Measurements from ENCODE around the gene FXR2. TPM values are rescaled to one million over a fixed set of nuclear protein-coding genes. Genes with fewer than 3 reads are reported as not detected.
A peak's percentile ranks its signal among the peaks of the same experiment; 100 is the strongest.

Gene FXR2
- total RNA-seq, 5 donors from 2014 or later (not counting 1 experiment from before 2014, with no cell fraction given): 25.4 to 44.7 (median 40.5) TPM

DNA sequence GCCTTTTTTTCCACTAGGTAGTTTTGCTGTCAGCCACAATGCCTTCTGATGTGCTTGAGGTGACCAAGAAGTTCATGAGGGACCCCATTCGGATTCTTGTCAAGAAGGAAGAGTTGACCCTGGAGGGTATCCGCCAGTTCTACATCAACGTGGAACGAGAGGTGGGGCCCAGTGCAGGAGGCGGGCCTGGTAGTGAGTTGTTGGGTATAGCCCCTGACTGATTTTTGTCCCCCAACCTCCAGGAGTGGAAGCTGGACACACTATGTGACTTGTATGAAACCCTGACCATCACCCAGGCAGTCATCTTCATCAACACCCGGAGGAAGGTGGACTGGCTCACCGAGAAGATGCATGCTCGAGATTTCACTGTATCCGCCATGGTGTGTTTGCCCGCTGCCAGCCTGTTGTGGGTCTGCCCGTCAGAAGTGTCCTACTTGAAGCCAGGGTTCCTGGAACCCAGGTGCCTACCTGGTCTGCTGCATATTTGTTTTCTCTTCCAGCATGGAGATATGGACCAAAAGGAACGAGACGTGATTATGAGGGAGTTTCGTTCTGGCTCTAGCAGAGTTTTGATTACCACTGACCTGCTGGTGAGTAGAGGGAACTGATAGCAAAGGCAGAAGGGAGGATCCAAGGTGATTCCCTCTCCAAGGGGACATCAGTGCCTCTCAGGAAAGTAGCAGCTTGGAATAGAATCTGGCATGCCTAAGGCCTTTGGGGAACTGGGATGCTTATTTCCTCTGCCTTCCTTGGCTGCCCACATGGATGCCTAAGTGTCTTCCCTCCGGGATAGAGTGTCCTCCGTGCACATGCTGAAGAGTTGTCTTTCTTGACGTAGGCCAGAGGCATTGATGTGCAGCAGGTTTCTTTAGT is 37.1 kb downstream of the FXR2 start:
- peaks cover 71 to 81% (median 81%) of the 10 kb centered on the region in 3 donors for H3K4me1 Mint-ChIP-seq
- Histone ChIP-seq H3K4me1 (ENCODE audit: control insufficient read depth in 1 of 2, extremely low read depth in 1 of 2, insufficient read depth in 2 of 2, low read length in 2 of 2) (peaks cover 28 to 65% of the 10 kb centered on the region in 2 experiments), H3K9me3 (no peaks in the 10 kb centered on the region), H3K27me3 (replicated peaks in 1 of 2; ENCODE audit: control insufficient read depth in 2 of 2, extremely low read depth in 1 of 2, insufficient read depth in 2 of 2, low read length in 1 of 2) (no peaks in the 10 kb centered on the region), H3K4me3 (ENCODE audit: control insufficient read depth in 1 of 2, extremely low read depth in 1 of 2, low read length in 1 of 2) (no peak overlapping the region), H3K36me3 (ENCODE audit: control insufficient read depth in 2 of 2, extremely low read depth in 1 of 2, insufficient read depth in 1 of 2, low read length in 1 of 2) (peaks cover 13 to 51% of the 10 kb centered on the region in 2 donors), H3K27ac (ENCODE audit: low read length) (no peak overlapping the region)
- DNase-seq (no peak), ATAC-seq (replicated peaks in 1 of 4) (no peak)
- peak overlapping the region; percentile 31 to 37 (median 32) for H3K4me3 Mint-ChIP-seq
- ChIA-PET POLR2A (interaction anchor here in 1 of 2 donors (0.6 kb wide), 1 partner anchor 143 kb away, joined by 9 read pairs; no protein-coding TSS in a partner anchor), CTCF (no interaction called here)
- peaks cover 52% of the 10 kb centered on the region for H3K36me3 Mint-ChIP-seq
- no peaks in the 10 kb centered on the region for H3K9me3 Mint-ChIP-seq
- H3K27me3 Mint-ChIP-seq: no peaks in the 10 kb centered on the region
- peak overlapping the region in 1 of 2 donors; percentile 49 for H3K27ac Mint-ChIP-seq
- WGBS (ENCODE audit: insufficient coverage): 89% methylated on average over 7 of the region's 17 CpGs

DNA sequence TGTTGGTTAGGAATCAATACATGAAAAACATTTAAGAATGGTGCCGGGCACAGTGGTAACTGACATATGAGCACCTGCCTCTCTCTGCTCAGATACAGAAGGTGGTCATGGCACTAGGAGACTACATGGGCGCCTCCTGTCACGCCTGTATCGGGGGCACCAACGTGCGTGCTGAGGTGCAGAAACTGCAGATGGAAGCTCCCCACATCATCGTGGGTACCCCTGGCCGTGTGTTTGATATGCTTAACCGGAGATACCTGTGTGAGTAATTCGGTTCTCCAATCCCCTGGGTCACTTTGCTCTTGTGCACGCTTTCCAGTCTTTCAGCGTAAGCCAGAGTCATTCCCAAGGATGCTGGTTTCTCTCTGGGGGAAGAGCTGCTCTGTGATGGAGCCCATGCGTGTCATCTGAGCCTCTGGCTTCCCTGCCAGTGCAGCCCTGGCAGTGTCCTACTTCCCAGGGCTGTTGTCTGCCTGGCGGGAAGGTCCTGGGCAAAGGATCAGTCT is 38.2 kb downstream of the FXR2 start:
- Histone ChIP-seq H3K27me3 (replicated peaks in 1 of 2; ENCODE audit: control insufficient read depth in 2 of 2, extremely low read depth in 1 of 2, insufficient read depth in 2 of 2, low read length in 1 of 2) (no peaks in the 10 kb centered on the region), H3K27ac (ENCODE audit: low read length) (no peak overlapping the region), H3K4me3 (ENCODE audit: control insufficient read depth in 1 of 2, extremely low read depth in 1 of 2, low read length in 1 of 2) (no peak overlapping the region), H3K4me1 (ENCODE audit: control insufficient read depth in 1 of 2, extremely low read depth in 1 of 2, insufficient read depth in 2 of 2, low read length in 2 of 2) (peaks cover 24 to 66% of the 10 kb centered on the region in 2 experiments), H3K36me3 (ENCODE audit: control insufficient read depth in 2 of 2, extremely low read depth in 1 of 2, insufficient read depth in 1 of 2, low read length in 1 of 2) (peaks cover 13 to 52% of the 10 kb centered on the region in 2 donors), H3K9me3 (no peaks in the 10 kb centered on the region)
- ChIA-PET POLR2A (no interaction called here), CTCF (interaction anchor here in 1 of 2 donors (0.6 kb wide), 1 partner anchor 11 kb away, joined by 3 read pairs; no protein-coding TSS in a partner anchor)
- H3K9me3 Mint-ChIP-seq: no peaks in the 10 kb centered on the region
- DNase-seq (no peak), ATAC-seq (replicated peaks in 1 of 4) (no peak)
- peak overlapping the region in 1 of 3 donors; percentile 32 for H3K4me3 Mint-ChIP-seq
- WGBS (ENCODE audit: insufficient coverage): 87% methylated on average over 13 of the region's 14 CpGs
- no peaks in the 10 kb centered on the region for H3K27me3 Mint-ChIP-seq
- no peak overlapping the region for H3K27ac Mint-ChIP-seq
- peaks cover 72 to 81% (median 80%) of the 10 kb centered on the region in 3 donors for H3K4me1 Mint-ChIP-seq
- peaks cover 52% of the 10 kb centered on the region for H3K36me3 Mint-ChIP-seq

DNA sequence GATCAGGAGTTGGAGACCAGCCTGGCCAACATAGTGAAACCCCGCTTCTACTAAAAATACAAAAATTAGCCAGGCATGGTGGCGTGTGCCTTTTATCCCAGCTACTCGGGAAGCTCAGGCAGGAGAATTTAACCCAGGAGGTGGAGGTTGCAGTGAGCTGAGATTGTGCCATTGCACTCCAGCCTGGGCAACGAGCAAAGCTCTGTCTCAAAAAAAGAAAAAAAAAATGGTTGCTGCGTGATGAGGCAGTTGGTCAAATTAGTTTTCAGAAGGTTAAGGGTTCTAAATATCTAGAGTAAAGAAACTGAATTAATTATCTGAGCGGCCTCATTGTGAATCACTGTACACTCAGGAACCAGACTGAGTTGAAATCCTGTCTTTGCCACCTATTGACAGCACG is 38.7 kb downstream of the FXR2 start:
- H3K9me3 ChIP-seq: no peaks in the 10 kb centered on the region
- H3K4me1 ChIP-seq (ENCODE audit: control insufficient read depth in 1 of 2, extremely low read depth in 1 of 2, insufficient read depth in 2 of 2, low read length in 2 of 2): peaks cover 24 to 65% of the 10 kb centered on the region in 2 experiments
- Mint-ChIP-seq H3K4me3 (peak overlapping the region in 2 of 3 donors; percentile 25 to 95), H3K36me3 (peaks cover 54% of the 10 kb centered on the region), H3K9me3 (no peaks in the 10 kb centered on the region), H3K27ac (peak overlapping the region; percentile 23 to 55), H3K27me3 (no peaks in the 10 kb centered on the region), H3K4me1 (peaks cover 74 to 78% (median 78%) of the 10 kb centered on the region in 3 donors)
- ATAC-seq (replicated peaks in 1 of 4) (no peak), DNase-seq (no peak)
- ChIA-PET CTCF (interaction anchor here in 1 of 2 donors (1.3 kb wide), 1 partner anchor 63 kb away, joined by 3 read pairs; no protein-coding TSS in a partner anchor), POLR2A (interaction anchor here (0.7 to 2.9 kb wide), 3 partner anchors 8 to 172 kb away, joined by 3 to 10 read pairs (median 4); partner anchors contain the start of genes MPDU1 (in 1 of the 2) and TMEM256 (in 1 of the 2))
- H3K27me3 ChIP-seq (replicated peaks in 1 of 2; ENCODE audit: control insufficient read depth in 2 of 2, extremely low read depth in 1 of 2, insufficient read depth in 2 of 2, low read length in 1 of 2): no peaks in the 10 kb centered on the region
- H3K4me3 ChIP-seq (ENCODE audit: control insufficient read depth in 1 of 2, extremely low read depth in 1 of 2, low read length in 1 of 2): no peak overlapping the region
- H3K36me3 ChIP-seq (ENCODE audit: control insufficient read depth in 2 of 2, extremely low read depth in 1 of 2, insufficient read depth in 1 of 2, low read length in 1 of 2): peaks cover 13 to 56% of the 10 kb centered on the region in 2 donors
- 76% methylated on average over 5 of the region's 7 CpGs for WGBS (ENCODE audit: insufficient coverage)
- H3K27ac ChIP-seq (ENCODE audit: low read length): peak overlapping the region; percentile 93

DNA sequence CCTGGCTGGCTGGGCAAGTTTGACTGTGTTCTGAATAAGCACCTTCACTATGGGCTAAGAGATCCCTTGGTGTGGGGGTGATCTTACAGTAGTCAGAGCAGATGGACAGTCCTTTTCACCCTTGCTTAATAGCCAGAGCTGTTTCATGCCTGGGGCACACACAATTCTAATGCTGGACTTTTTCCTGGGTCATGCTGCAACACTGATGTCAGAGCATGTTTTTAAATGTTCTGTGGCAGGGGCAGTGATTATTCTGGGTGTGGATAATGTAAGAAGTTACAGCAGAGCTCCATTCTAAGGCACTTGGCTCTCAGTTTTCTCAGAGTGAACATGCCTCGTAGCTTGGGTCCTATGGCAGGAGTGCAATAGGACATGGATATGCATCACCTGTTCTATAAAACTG is 39.2 kb downstream of the FXR2 start:
- Mint-ChIP-seq H3K27ac (peak overlapping the region; percentile 55 to 59), H3K4me3 (peak overlapping the region; percentile 95 to 98 (median 96)), H3K36me3 (peaks cover 57% of the 10 kb centered on the region), H3K4me1 (peaks cover 73 to 74% (median 74%) of the 10 kb centered on the region in 3 donors), H3K27me3 (no peaks in the 10 kb centered on the region), H3K9me3 (no peaks in the 10 kb centered on the region)
- ATAC-seq (replicated peaks in 1 of 4) (no peak), DNase-seq (no peak)
- ChIA-PET POLR2A (interaction anchor here (0.7 to 2.9 kb wide), 3 partner anchors 8 to 172 kb away, joined by 3 to 10 read pairs (median 4); partner anchors contain the start of genes MPDU1 (in 1 of the 2) and TMEM256 (in 1 of the 2)), CTCF (interaction anchor here in 1 of 2 donors (1.3 kb wide), 1 partner anchor 63 kb away, joined by 3 read pairs; no protein-coding TSS in a partner anchor)
- Histone ChIP-seq H3K9me3 (no peaks in the 10 kb centered on the region), H3K27ac (ENCODE audit: low read length) (peak overlapping the region; percentile 93), H3K36me3 (ENCODE audit: control insufficient read depth in 2 of 2, extremely low read depth in 1 of 2, insufficient read depth in 1 of 2, low read length in 1 of 2) (peaks cover 13 to 61% of the 10 kb centered on the region in 2 donors), H3K27me3 (replicated peaks in 1 of 2; ENCODE audit: control insufficient read depth in 2 of 2, extremely low read depth in 1 of 2, insufficient read depth in 2 of 2, low read length in 1 of 2) (no peaks in the 10 kb centered on the region), H3K4me3 (ENCODE audit: control insufficient read depth in 1 of 2, extremely low read depth in 1 of 2, low read length in 1 of 2) (no peak overlapping the region), H3K4me1 (ENCODE audit: control insufficient read depth in 1 of 2, extremely low read depth in 1 of 2, insufficient read depth in 2 of 2, low read length in 2 of 2) (peaks cover 24 to 61% of the 10 kb centered on the region in 2 experiments)
- WGBS (ENCODE audit: insufficient coverage): no CpG with 5 or more reads among the region's 1 CpG

DNA sequence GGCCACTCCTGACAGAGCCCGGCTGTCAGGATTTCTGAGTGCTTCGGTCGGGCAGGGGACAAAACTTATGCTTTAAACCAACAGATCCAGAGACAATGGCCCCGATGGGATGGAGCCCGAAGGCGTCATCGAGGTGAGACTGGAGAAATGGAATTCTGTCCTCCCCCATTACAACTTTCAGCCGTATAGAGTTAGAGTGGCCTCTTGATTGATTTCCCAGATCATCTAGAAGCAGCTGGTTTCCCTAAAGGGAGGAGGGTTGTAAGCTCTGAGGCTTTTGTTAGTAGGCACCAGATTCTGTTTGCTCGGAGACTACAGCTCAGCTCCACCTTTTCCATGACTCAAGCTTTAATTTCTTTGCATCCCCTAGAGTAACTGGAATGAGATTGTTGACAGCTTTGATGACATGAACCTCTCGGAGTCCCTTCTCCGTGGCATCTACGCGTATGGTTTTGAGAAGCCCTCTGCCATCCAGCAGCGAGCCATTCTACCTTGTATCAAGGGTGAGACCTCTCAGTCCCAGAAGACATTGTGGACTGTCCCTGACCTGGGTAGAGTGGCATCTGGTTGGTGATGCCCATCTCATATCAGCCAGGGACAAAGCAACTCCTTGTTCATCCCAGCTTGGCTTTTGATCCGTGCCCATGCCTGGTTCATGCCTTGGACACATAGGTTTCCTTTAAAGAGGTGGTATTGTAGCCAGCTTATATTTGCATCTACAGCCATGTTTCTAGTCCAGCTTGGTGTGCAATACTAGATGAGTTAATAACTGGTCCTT is 40.3 kb downstream of the FXR2 start:
- DNase-seq: no peak
- peaks cover 63 to 67% (median 64%) of the 10 kb centered on the region in 3 donors for H3K4me1 Mint-ChIP-seq
- peaks cover 13 to 66% of the 10 kb centered on the region in 2 donors for H3K36me3 ChIP-seq (ENCODE audit: control insufficient read depth in 2 of 2, extremely low read depth in 1 of 2, insufficient read depth in 1 of 2, low read length in 1 of 2)
- peak overlapping the region; percentile 95 to 98 (median 96) for H3K4me3 Mint-ChIP-seq
- H3K4me3 ChIP-seq (ENCODE audit: control insufficient read depth in 1 of 2, extremely low read depth in 1 of 2, low read length in 1 of 2): peak overlapping the region; percentile 71 to 98
- H3K27ac Mint-ChIP-seq: peak overlapping the region; percentile 96 to 99
- H3K9me3 Mint-ChIP-seq: no peaks in the 10 kb centered on the region
- H3K9me3 ChIP-seq: no peaks in the 10 kb centered on the region
- no peaks in the 10 kb centered on the region for H3K27me3 Mint-ChIP-seq
- peak overlapping the region; percentile 93 for H3K27ac ChIP-seq (ENCODE audit: low read length)
- H3K36me3 Mint-ChIP-seq: peaks cover 66% of the 10 kb centered on the region
- no peaks in the 10 kb centered on the region for H3K27me3 ChIP-seq (replicated peaks in 1 of 2; ENCODE audit: control insufficient read depth in 2 of 2, extremely low read depth in 1 of 2, insufficient read depth in 2 of 2, low read length in 1 of 2)
- peaks cover 24 to 52% of the 10 kb centered on the region in 2 experiments for H3K4me1 ChIP-seq (ENCODE audit: control insufficient read depth in 1 of 2, extremely low read depth in 1 of 2, insufficient read depth in 2 of 2, low read length in 2 of 2)
- ChIA-PET POLR2A (interaction anchor here in 1 of 2 donors (0.8 to 2.9 kb wide), 3 partner anchors 9 to 113 kb away, joined by 3 to 10 read pairs (median 5); partner anchors contain the start of genes MPDU1 and TP53), CTCF (interaction anchor here (0.5 to 1.5 kb wide), 8 partner anchors 11 to 923 kb away, joined by 3 to 5 read pairs (median 4); partner anchors contain the start of genes FXR2 (in 1 of the 2), MED31 (in 1 of the 2) and TP53 (in 1 of the 2))
- WGBS (ENCODE audit: insufficient coverage): 28% methylated on average over 6 of the region's 15 CpGs
- no peak for ATAC-seq (replicated peaks in 1 of 4)

All from T-cell (primary cell).